Astrocyte (in vitro differentiated cells and primary cell): Measurements from ENCODE around the gene FNDC3B.

ENCODE experiments used
- CTCF ChIP-seq: IDR thresholded peaks from 2 replicates; pipeline ENCODE4 v1.5.1; 2011; ENCODE audit warnings: low read depth, mild to moderate bottlenecking, inconsistent platforms, low read length, moderate library complexity; ENCODE audit not compliant: insufficient read depth
- EZH2 ChIP-seq: IDR thresholded peaks from 2 replicates; pipeline ENCODE4 v1.6.1; 2012; ENCODE audit warnings: mild to moderate bottlenecking, low read length, inconsistent platforms; ENCODE audit not compliant: insufficient read depth

GRCh38 chr3:172138792-172139507 lies 99.6 kb downstream of the FNDC3B start:
- no peak for TF ChIP-seq CTCF
- no peak for TF ChIP-seq EZH2
